H1 (cell line): ENCODE data around the gene S100A16. TPM values are rescaled to one million over a fixed set of nuclear protein-coding genes. Genes with fewer than 3 reads are reported as not detected.

ENCODE experiments used
- CTCF ChIA-PET: fragments of 300-600 bp; sonication (Branson Sonifier 250); formaldehyde crosslinking; loops from one replicate; lab custom pipeline; 2021; ENCODE audit not compliant: partially characterized antibody; lab: Charles Lee
- POLR2A ChIA-PET: fragments of 300-600 bp; sonication (Branson Sonifier 250); formaldehyde crosslinking; loops from one replicate; lab custom pipeline; 2021; ENCODE audit warnings: inconsistent platforms; ENCODE audit not compliant: partially characterized antibody; lab: Charles Lee
- DNase-seq, 2 experiments: peaks; one replicate each; pipeline versions ENCODE4 v3.0.0 to v3.0.0-alpha.2; 2010 to 2022; ENCODE audit warnings: low spot score in 2 of 2, low read depth in 1 of 2, mixed read lengths in 1 of 2
- FAIRE-seq: peaks from 2 replicates; lab custom pipeline; 2011; peaks lifted over from hg19 to GRCh38; lab: Jason Lieb, UNC
- H2AFZ ChIP-seq: 2 replicates; pipeline ENCODE4 v1.8.1; 2012; ENCODE audit warnings: low read length, inconsistent platforms
- H2AK5ac ChIP-seq: 2 replicates; pipeline ENCODE4 v1.6.1; 2013; ENCODE audit warnings: low read depth, low read length
- H2BK120ac ChIP-seq: replicated peaks from 2 replicates; pipeline ENCODE3; 2013; ENCODE audit warnings: low read depth, low read length, inconsistent platforms
- H2BK12ac ChIP-seq: 2 replicates; pipeline ENCODE4 v1.6.1; 2013; ENCODE audit warnings: low read depth, low read length
- H2BK15ac ChIP-seq: 2 replicates; pipeline ENCODE4 v1.6.1; 2013; ENCODE audit warnings: low read length
- H2BK20ac ChIP-seq: 2 replicates; pipeline ENCODE4 v1.6.1; 2013; ENCODE audit warnings: low read length
- H2BK5ac ChIP-seq: 2 replicates; pipeline ENCODE4 v1.6.1; 2013; ENCODE audit warnings: low read depth, low read length
- H3K14ac ChIP-seq: 2 replicates; pipeline ENCODE4 v1.6.1; 2013; ENCODE audit warnings: inconsistent platforms; ENCODE audit not compliant: insufficient read length
- H3K18ac ChIP-seq: 2 replicates; pipeline ENCODE4 v1.6.1; 2013; ENCODE audit warnings: low read length; ENCODE audit errors: extremely low read depth
- H3K23ac ChIP-seq: 2 replicates; pipeline ENCODE4 v1.6.1; 2013; ENCODE audit warnings: inconsistent platforms; ENCODE audit not compliant: insufficient read length
- H3K23me2 ChIP-seq: 2 replicates; pipeline ENCODE4 v1.6.1; 2013; ENCODE audit warnings: low read depth, low read length
- H3K27ac ChIP-seq: 2 replicates; pipeline ENCODE4 v1.6.1; 2011; ENCODE audit warnings: low read depth, low read length, inconsistent platforms
- H3K27me3 ChIP-seq, 4 experiments: replicated peaks in 1 of 4; 1 replicate in 1 of 4; 2 replicates in 3 of 4; pipeline versions ENCODE4 v1.6.1 to v1.8.1; 2011 to 2013; ENCODE audit warnings: low read length in 3 of 4, mild to moderate bottlenecking in 3 of 4, inconsistent platforms in 2 of 4, mixed read lengths in 2 of 4, moderate library complexity in 1 of 4; ENCODE audit not compliant: control insufficient read depth in 3 of 4, insufficient read depth in 3 of 4; ENCODE audit errors: extremely low read depth in 1 of 4
- H3K36me3 ChIP-seq, 4 experiments: 2 replicates each; pipeline versions ENCODE4 v1.6.1 to v1.8.1; 2011 to 2013; ENCODE audit warnings: mild to moderate bottlenecking in 4 of 4, low read length in 3 of 4, moderate library complexity in 2 of 4, control low read depth in 1 of 4, inconsistent platforms in 1 of 4; ENCODE audit not compliant: insufficient read depth in 4 of 4, control insufficient read depth in 2 of 4
- H3K4ac ChIP-seq: replicated peaks from 2 replicates; pipeline ENCODE3; 2013; ENCODE audit warnings: low read length, low read depth, mixed read lengths, inconsistent platforms; ENCODE audit not compliant: insufficient read length
- H3K4me1 ChIP-seq, 4 experiments: replicated peaks in 1 of 4; 1 replicate in 1 of 4; 2 replicates in 3 of 4; pipeline versions ENCODE4 v1.6.1 to v1.8.1; 2011 to 2013; ENCODE audit warnings: low read length in 3 of 4, inconsistent platforms in 2 of 4, mixed read lengths in 1 of 4; ENCODE audit not compliant: insufficient read depth in 4 of 4, control insufficient read depth in 3 of 4
- H3K4me2 ChIP-seq, 2 experiments: 2 replicates each; pipeline versions ENCODE4 v1.6.1 to v1.8.1; 2011 to 2013; ENCODE audit warnings: low read depth in 2 of 2, low read length in 2 of 2, control low read depth in 1 of 2, inconsistent platforms in 1 of 2, mild to moderate bottlenecking in 1 of 2; ENCODE audit not compliant: insufficient read depth in 1 of 2
- H3K4me3 ChIP-seq, 4 experiments: fragments of 200-600, 300-600 bp in 1 of 4; sonication (generic), shearing (Covaris generic), sonication (Bioruptor Twin) in 1 of 4; 2 replicates each; pipeline versions ENCODE4 v1.5.1 to v1.8.1; 2011 to 2016; ENCODE audit warnings: low read length in 4 of 4, low read depth in 3 of 4, control low read depth in 2 of 4, inconsistent platforms in 2 of 4, mild to moderate bottlenecking in 2 of 4, mixed read lengths in 1 of 4, moderate library complexity in 1 of 4; ENCODE audit not compliant: insufficient read depth in 2 of 4; ENCODE audit errors: extremely low read depth in 1 of 4
- H3K56ac ChIP-seq: replicated peaks from 2 replicates; pipeline ENCODE3; 2013; ENCODE audit warnings: low read depth, mild to moderate bottlenecking, mixed read lengths, low read length, inconsistent platforms; ENCODE audit not compliant: insufficient read length
- H3K79me1 ChIP-seq: 2 replicates; pipeline ENCODE4 v1.6.1; 2013; ENCODE audit warnings: low read depth, low read length, control low read depth
- H3K79me2 ChIP-seq, 2 experiments: 2 replicates each; pipeline versions ENCODE4 v1.6.1 to v1.8.1; 2012 to 2013; ENCODE audit warnings: low read length in 2 of 2, mild to moderate bottlenecking in 2 of 2, inconsistent platforms in 1 of 2; ENCODE audit not compliant: insufficient read depth in 2 of 2, control insufficient read depth in 1 of 2
- H3K9ac ChIP-seq, 4 experiments: replicated peaks in 1 of 4; 1 replicate in 1 of 4; 2 replicates in 3 of 4; pipeline versions ENCODE4 v1.6.1 to v1.8.1; 2011 to 2013; ENCODE audit warnings: low read depth in 3 of 4, low read length in 3 of 4, control low read depth in 2 of 4, mild to moderate bottlenecking in 2 of 4, moderate library complexity in 2 of 4, inconsistent platforms in 1 of 4; ENCODE audit errors: extremely low read depth in 1 of 4
- H3K9me3 ChIP-seq, 2 experiments: 2 replicates each; pipeline versions ENCODE4 v1.6.1 to v1.8.1; 2012 to 2013; ENCODE audit warnings: mild to moderate bottlenecking in 2 of 2, moderate library complexity in 2 of 2, control low read depth in 1 of 2, inconsistent platforms in 1 of 2, low read depth in 1 of 2, low read length in 1 of 2, mixed read lengths in 1 of 2; ENCODE audit not compliant: insufficient read depth in 2 of 2
- H4K20me1 ChIP-seq, 2 experiments: replicated peaks in 1 of 2; 2 replicates each; pipeline versions ENCODE3 to v1.8.1; 2011 to 2013; ENCODE audit warnings: inconsistent platforms in 2 of 2, low read length in 2 of 2, mild to moderate bottlenecking in 1 of 2; ENCODE audit not compliant: insufficient read depth in 2 of 2, control insufficient read depth in 1 of 2
- H4K5ac ChIP-seq: 2 replicates; pipeline ENCODE4 v1.6.1; 2013; ENCODE audit warnings: low read length, low read depth, mixed read lengths, inconsistent platforms; ENCODE audit not compliant: insufficient read length
- H4K8ac ChIP-seq: 2 replicates; pipeline ENCODE4 v1.8.0; 2013; ENCODE audit warnings: mild to moderate bottlenecking, moderate library complexity, low read length, inconsistent platforms; ENCODE audit not compliant: insufficient read depth; ENCODE audit errors: extremely low read depth
- H4K91ac ChIP-seq: replicated peaks from 2 replicates; pipeline ENCODE3; 2013; ENCODE audit warnings: low read length, mixed read lengths, inconsistent platforms; ENCODE audit not compliant: insufficient read length
- EGR1 ChIP-seq: IDR thresholded peaks from 2 replicates; pipeline ENCODE4 v1.6.1; 2011; ENCODE audit warnings: low read depth, low read length, borderline replicate concordance
- GTF2F1 ChIP-seq: IDR thresholded peaks from 2 replicates; pipeline ENCODE4 v1.6.1; 2012; ENCODE audit warnings: low read depth, low read length, improper control_type of control experiment, borderline replicate concordance
- JUND ChIP-seq: IDR thresholded peaks from 2 replicates; pipeline ENCODE4 v1.6.1; 2011; ENCODE audit warnings: mild to moderate bottlenecking, improper control_type of control experiment, low read length
- SP2 ChIP-seq: IDR thresholded peaks from 2 replicates; pipeline ENCODE4 v1.6.1; 2012; ENCODE audit warnings: mild to moderate bottlenecking, low read length, inconsistent platforms
- WGBS, 2 experiments: shearing (Covaris generic) in 1 of 2; methylation state at CpG; one replicate each; pipeline versions ENCODE4 v1.1.6 to v1.1.7; 2013 to 2015; ENCODE audit warnings: low lambda C conversion rate in 2 of 2, mixed read lengths in 2 of 2, inconsistent platforms in 1 of 2, low coverage in 1 of 2, missing lambda C conversion rate in 1 of 2; ENCODE audit not compliant: insufficient replicate concordance in 2 of 2, insufficient coverage in 1 of 2, insufficient read length in 1 of 2; ENCODE audit errors: extremely low coverage in 1 of 2, missing lambda C conversion rate in 1 of 2; 5-methylcytosine and 5-hydroxymethylcytosine counted together
- polyA plus RNA-seq, 7 experiments: library from polyadenylated mRNA; depleted of rRNA in 3 of 7; stranded (reverse) in 5 of 7; unstranded in 2 of 7; fragments of >200 nt in 5 of 7; fragments of 200-250 nt in 2 of 7; gene quantifications; 1 replicate in 5 of 7; 2 replicates in 1 of 7; 4 replicates in 1 of 7; pipeline versions ENCODE4 v1.2.1 to v1.2.3, GENCODE V29; 2011 to 2013; ENCODE audit warnings: missing spikeins in 2 of 7, mixed read lengths in 2 of 7
- total RNA-seq: library from RNA; stranded (reverse); fragmentation: NEBNext Ultra II Directional; extraction: Animal tissue kit (Norgen Biotek cat#: 25700); gene quantifications from 2 replicates; pipeline ENCODE4 v1.2.1, GENCODE V29; 2021

Gene S100A16
- total and polyA plus RNA-seq, 2 of the 8 experiments (the other 6 are each of a cell fraction or from before 2014, with no cell fraction given), result 14.9 to 61.4 TPM

DNA sequence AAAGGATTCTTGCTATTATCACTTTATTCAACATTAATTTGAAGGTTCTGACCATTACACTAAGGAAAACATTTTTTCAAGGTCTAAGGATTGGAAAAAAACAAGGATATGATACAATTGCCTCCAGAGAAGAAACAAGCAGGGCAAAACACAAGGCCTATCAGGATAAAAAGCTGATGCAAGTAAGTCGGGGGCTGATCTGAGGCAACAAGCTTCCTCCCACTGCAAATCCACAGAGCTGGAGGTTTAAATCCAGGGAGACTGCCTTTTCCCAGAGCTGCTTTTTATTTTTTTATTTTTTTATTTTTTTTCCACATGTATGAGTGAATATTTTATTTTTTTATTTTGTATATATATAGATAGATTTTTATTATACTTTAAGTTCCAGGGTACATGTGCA is 27.9 kb downstream of the S100A16 start:
- ChIA-PET POLR2A (interaction anchor here (0.6 to 2.7 kb wide), 4 partner anchors 33 to 50 kb away, joined by 3 to 10 read pairs (median 3); partner anchors contain the start of genes S100A13 and S100A6), CTCF (interaction anchor here (0.7 to 1.9 kb wide), 9 partner anchors 11 to 64 kb away, joined by 3 to 7 read pairs (median 4); no protein-coding TSS in a partner anchor)
- H3K4ac ChIP-seq, result no peak overlapping the region
- H2BK20ac ChIP-seq, result no peak overlapping the region
- H3K23ac ChIP-seq, result no peak overlapping the region
- H3K36me3 ChIP-seq, result no peaks in the 10 kb centered on the region
- WGBS, 2 experiments, result 100% methylated on average over 1 of the region's 1 CpG; no CpG with 5 or more reads in 1 of the 2 experiments
- no peak overlapping the region for H3K27ac ChIP-seq
- no peaks in the 10 kb centered on the region for H3K4me1 ChIP-seq
- TF ChIP-seq EGR1 (no peak), JUND (no peak), GTF2F1 (no peak), SP2 (no peak)
- no peak overlapping the region for H3K4me3 ChIP-seq
- H3K9ac ChIP-seq, result no peak overlapping the region
- H4K5ac ChIP-seq, result no peak overlapping the region
- no peak overlapping the region for H3K4me2 ChIP-seq
- no peak overlapping the region for H2AFZ ChIP-seq
- FAIRE-seq (no peak), DNase-seq (no peak)
- H4K8ac ChIP-seq, result no peak overlapping the region
- H4K20me1 ChIP-seq, result no peaks in the 10 kb centered on the region
- H3K79me1 ChIP-seq, result no peaks in the 10 kb centered on the region
- H3K56ac ChIP-seq, result no peak overlapping the region
- H2BK12ac ChIP-seq, result no peak overlapping the region
- H3K18ac ChIP-seq, result no peak overlapping the region
- no peak overlapping the region for H2AK5ac ChIP-seq
- H3K14ac ChIP-seq, result no peak overlapping the region
- no peak overlapping the region for H2BK120ac ChIP-seq
- peaks cover 0 to 2% of the 10 kb centered on the region in 2 experiments; a peak in 1 of 4 replicates for H3K9me3 ChIP-seq
- H2BK5ac ChIP-seq, result no peak overlapping the region
- no peak overlapping the region for H4K91ac ChIP-seq
- no peak overlapping the region for H2BK15ac ChIP-seq
- no peaks in the 10 kb centered on the region for H3K23me2 ChIP-seq
- no peaks in the 10 kb centered on the region for H3K79me2 ChIP-seq
- H3K27me3 ChIP-seq, result no peaks in the 10 kb centered on the region
